Measurements from ENCODE around the gene IMPA2.
"Not testable (repeated sequence)": the region's sequence is repeated elsewhere in the genome, so short reads cannot be mapped to it uniquely, and the experiment has no call there.

The IMPA2 gene

DNA sequence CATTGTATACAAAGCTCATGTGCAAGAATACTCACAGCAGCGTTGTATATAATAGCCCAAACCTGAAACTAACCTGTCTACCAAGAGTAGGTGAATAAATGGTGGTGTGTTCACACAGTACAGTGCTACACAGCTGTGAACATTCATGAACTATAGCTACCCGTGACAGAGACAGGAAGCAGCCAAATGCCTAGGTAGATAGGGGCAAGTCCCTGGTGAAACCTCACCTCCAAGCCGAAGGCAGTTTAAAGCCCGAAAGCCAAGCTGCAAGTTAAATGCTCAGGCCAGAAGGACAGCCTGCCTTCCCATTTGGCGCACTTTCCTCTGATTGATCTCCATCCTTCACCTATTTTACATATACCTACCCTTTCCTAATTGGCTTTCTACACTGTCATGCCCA, 36.5 kb upstream of the IMPA2 start:
- Mint-ChIP-seq H3K4me3 (no peak overlapping the region), H3K27ac (no peak overlapping the region), H3K27me3 (ENCODE audit: low read depth) (no peaks in the 10 kb centered on the region), H3K36me3 (ENCODE audit: low read depth) (no peaks in the 10 kb centered on the region), H3K9me3 (no peaks in the 10 kb centered on the region), H3K4me1 (peaks cover 23% of the 10 kb centered on the region)
- TF ChIP-seq, protein P1, sequence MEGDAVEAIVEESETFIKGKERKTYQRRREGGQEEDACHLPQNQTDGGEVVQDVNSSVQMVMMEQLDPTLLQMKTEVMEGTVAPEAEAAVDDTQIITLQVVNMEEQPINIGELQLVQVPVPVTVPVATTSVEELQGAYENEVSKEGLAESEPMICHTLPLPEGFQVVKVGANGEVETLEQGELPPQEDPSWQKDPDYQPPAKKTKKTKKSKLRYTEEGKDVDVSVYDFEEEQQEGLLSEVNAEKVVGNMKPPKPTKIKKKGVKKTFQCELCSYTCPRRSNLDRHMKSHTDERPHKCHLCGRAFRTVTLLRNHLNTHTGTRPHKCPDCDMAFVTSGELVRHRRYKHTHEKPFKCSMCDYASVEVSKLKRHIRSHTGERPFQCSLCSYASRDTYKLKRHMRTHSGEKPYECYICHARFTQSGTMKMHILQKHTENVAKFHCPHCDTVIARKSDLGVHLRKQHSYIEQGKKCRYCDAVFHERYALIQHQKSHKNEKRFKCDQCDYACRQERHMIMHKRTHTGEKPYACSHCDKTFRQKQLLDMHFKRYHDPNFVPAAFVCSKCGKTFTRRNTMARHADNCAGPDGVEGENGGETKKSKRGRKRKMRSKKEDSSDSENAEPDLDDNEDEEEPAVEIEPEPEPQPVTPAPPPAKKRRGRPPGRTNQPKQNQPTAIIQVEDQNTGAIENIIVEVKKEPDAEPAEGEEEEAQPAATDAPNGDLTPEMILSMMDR (IDR thresholded peaks at IDR 0.05; ENCODE audit: unreplicated experiment in 3 of 3): no peak

DNA sequence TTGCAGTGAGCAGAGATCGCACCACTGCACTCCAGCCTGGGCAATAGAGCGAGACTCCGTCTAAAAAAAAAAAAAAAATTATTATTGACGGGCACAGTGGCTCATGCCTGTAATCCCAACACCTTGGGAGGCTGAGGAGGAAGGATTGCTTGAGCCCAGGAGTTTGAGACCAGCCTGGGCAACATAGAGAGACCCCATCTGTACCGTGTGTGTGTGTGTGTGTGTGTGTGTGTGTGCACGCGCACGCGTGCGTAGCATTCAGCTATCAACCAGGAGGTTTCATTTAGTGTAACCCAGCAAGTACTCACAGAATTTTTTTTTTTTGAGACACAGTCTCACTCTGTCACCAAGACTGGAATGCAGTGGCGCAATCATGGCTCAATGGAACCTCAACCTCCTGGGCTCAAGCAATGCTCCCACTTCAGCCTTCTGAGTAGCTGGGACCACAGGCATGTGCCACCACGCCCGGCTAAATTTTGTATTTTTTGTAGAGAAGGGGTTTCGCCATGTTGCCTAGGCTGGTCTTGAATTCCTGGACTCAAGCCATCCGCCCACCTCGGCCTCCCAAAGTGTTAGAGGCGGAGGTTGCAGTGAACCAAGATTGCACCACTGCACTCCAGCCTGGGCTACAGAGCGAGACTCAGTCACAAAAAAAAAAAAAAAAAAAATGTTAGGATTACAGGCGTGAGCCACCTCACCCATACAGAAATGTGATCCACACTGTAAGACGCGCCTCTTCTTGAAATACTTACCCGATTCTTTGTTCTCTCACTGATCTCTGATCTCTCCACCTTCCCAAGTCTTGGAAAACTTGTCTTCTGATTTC, 35.3 kb upstream of the IMPA2 start:
- Mint-ChIP-seq H3K27ac (peak overlapping the region; percentile 76 to 89 (median 83)), H3K4me3 (peak overlapping the region in 2 of 3 experiments; percentile 36 to 55), H3K4me1 (peaks cover 31% of the 10 kb centered on the region)
- not testable (repeated sequence) for H3K27me3 Mint-ChIP-seq (ENCODE audit: low read depth); H3K36me3 Mint-ChIP-seq (ENCODE audit: low read depth); H3K9me3 Mint-ChIP-seq

GRCh38 chr18:11946756-11947155, 34.6 kb upstream of the IMPA2 start:
- TF ChIP-seq, protein P1 (IDR thresholded peaks at IDR 0.05; ENCODE audit: unreplicated experiment in 3 of 3): no peak
- H3K27me3 Mint-ChIP-seq (ENCODE audit: low read depth): peaks cover 5% of the 10 kb centered on the region
- H3K4me3 Mint-ChIP-seq: peak overlapping the region; percentile 36 to 55 (median 46)
- no peaks in the 10 kb centered on the region for H3K36me3 Mint-ChIP-seq (ENCODE audit: low read depth)
- H3K9me3 Mint-ChIP-seq: no peaks in the 10 kb centered on the region
- peak overlapping the region; percentile 76 to 89 (median 83) for H3K27ac Mint-ChIP-seq
- H3K4me1 Mint-ChIP-seq: peaks cover 36% of the 10 kb centered on the region

DNA sequence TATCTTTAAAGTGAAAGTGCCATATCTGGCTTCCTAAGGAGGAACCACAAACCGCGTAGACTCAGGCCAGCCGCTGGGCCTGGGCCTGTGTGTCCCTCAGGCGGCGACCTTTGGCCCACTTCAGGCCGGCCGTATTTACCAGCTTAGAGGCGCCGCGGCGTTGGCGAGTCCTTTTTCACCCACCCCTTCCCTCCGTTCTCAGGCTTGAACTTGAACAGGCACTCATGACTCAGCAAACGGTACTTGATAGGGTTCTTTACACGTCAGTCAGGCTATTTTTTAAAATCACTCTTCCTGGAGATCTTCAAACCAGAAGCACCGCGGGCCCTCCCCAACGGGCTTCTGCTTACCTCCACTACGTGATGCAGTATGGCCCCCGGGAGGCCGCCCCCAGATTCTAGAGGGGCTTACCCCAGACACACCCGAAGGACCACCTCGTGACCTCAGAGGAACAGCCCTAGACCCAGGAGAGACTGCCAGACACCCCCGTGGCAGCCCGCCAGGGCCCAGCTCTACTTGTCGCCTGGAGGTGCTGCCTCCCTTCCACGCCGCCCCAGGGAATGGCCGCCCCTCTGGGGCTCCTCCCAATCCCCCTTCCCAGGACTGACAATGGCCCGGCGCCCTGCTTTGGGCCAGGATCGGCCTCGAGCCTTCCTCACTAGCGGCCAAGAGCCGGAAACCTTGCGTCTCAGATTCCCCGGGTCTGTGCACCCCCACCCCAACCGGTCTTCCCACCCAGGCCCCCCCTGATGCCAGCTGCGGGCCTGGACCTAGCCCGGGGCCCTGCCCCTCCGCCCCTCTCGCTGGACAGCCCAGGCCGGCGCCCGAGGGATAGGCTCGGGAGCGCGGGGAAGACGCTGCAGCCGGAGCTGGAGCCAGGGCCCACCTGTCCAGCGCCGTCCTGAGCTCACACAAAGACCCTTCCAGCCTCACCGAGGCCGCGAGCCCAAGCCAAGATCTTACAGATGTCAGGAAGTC, 33.8 kb upstream of the IMPA2 start:
- peak overlapping the region; percentile 70 to 80 (median 72) for H3K4me3 Mint-ChIP-seq
- peaks cover 5% of the 10 kb centered on the region for H3K27me3 Mint-ChIP-seq (ENCODE audit: low read depth)
- H3K36me3 Mint-ChIP-seq (ENCODE audit: low read depth): no peaks in the 10 kb centered on the region
- no peaks in the 10 kb centered on the region for H3K9me3 Mint-ChIP-seq
- TF ChIP-seq, protein P1 (IDR thresholded peaks at IDR 0.05; ENCODE audit: unreplicated experiment in 3 of 3): no peak
- H3K27ac Mint-ChIP-seq: peak overlapping the region; percentile 76 to 93 (median 89)
- peaks cover 41% of the 10 kb centered on the region for H3K4me1 Mint-ChIP-seq

GRCh38 chr18:11948852-11949523, 32.3 kb upstream of the IMPA2 start:
- Mint-ChIP-seq H3K27ac (peak overlapping the region; percentile 51 to 79 (median 63)), H3K4me1 (peaks cover 41% of the 10 kb centered on the region), H3K4me3 (peak overlapping the region; percentile 9 to 55 (median 18)), H3K9me3 (no peaks in the 10 kb centered on the region), H3K36me3 (ENCODE audit: low read depth) (no peaks in the 10 kb centered on the region), H3K27me3 (ENCODE audit: low read depth) (peaks cover 5% of the 10 kb centered on the region)
- TF ChIP-seq, protein P1 (IDR thresholded peaks at IDR 0.05; ENCODE audit: unreplicated experiment in 3 of 3): no peak

GRCh38 chr18:11950824-11951223, 30.5 kb upstream of the IMPA2 start:
- H3K27ac Mint-ChIP-seq: peak overlapping the region in 1 of 3 experiments; percentile 54
- H3K4me3 Mint-ChIP-seq: no peak overlapping the region
- peaks cover 5% of the 10 kb centered on the region for H3K27me3 Mint-ChIP-seq (ENCODE audit: low read depth)
- TF ChIP-seq, protein P1 (IDR thresholded peaks at IDR 0.05; ENCODE audit: unreplicated experiment in 3 of 3): no peak
- no peaks in the 10 kb centered on the region for H3K9me3 Mint-ChIP-seq
- H3K4me1 Mint-ChIP-seq: peaks cover 59% of the 10 kb centered on the region
- H3K36me3 Mint-ChIP-seq (ENCODE audit: low read depth): no peaks in the 10 kb centered on the region
